ENCODE results near the gene KDM7A. TPM values are rescaled to one million over a fixed set of nuclear protein-coding genes. Genes with fewer than 3 reads are reported as not detected.

KDM7A gene, protein sequence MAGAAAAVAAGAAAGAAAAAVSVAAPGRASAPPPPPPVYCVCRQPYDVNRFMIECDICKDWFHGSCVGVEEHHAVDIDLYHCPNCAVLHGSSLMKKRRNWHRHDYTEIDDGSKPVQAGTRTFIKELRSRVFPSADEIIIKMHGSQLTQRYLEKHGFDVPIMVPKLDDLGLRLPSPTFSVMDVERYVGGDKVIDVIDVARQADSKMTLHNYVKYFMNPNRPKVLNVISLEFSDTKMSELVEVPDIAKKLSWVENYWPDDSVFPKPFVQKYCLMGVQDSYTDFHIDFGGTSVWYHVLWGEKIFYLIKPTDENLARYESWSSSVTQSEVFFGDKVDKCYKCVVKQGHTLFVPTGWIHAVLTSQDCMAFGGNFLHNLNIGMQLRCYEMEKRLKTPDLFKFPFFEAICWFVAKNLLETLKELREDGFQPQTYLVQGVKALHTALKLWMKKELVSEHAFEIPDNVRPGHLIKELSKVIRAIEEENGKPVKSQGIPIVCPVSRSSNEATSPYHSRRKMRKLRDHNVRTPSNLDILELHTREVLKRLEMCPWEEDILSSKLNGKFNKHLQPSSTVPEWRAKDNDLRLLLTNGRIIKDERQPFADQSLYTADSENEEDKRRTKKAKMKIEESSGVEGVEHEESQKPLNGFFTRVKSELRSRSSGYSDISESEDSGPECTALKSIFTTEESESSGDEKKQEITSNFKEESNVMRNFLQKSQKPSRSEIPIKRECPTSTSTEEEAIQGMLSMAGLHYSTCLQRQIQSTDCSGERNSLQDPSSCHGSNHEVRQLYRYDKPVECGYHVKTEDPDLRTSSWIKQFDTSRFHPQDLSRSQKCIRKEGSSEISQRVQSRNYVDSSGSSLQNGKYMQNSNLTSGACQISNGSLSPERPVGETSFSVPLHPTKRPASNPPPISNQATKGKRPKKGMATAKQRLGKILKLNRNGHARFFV
- 10 to 100 TPM in 1 of 2 donors, 1 to 10 TPM in 1; 9.0 to 12.7 TPM for total RNA-seq
- long read RNA-seq, partial matches to known transcripts: 1 of 3 reads
- long read RNA-seq, other reads (novel, unspliced or antisense): 2 of 3 reads

DNA sequence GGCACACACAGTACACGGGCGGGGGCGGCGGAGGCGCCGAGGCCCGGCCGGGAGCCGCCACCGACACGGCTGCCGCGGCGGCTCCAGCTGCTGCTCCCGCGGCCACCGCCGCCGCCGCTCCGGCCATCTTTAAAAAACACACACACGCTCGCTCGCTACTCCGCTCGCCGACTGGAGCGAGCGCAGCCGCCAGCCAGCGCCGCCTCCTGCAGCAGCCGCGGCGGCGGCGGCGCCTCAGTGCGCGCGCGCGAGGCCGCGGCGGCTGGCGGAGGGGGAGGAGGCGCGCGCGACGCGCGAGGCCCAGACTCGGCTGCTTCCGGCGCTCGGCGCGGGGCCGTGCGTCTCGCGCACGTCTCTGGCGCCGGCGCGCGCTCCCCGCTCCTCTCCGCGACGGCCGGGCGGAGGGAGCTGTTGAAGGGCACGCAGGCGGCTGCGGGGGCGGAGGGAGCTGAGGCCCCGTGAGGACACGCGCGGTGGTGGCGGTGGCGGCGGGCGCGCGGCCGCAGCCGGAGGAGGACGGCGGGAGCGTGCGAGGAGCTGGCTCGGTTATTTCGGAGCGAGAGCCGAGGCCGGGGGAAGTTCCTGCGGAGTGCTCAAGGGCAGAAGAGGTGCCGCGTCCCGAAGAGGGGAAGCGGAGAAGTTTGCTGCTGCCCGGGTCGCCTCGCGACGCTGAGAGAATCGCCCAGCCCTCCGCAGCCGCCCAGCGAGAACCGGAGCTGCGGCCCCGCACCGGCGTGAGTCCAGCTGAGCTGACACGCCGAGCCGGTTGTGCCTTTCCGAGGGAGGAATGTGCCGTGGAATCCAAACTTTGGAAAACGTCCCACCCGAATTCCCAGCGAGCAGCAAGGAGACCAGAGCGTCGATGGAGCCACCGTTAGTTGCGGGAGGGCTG is at the start of gene KDM7A:
KDM7A (minus strand) TSS at position 173 of the 892 bp plus-strand sequence; CDS start at position 127, 46 bp downstream.
- peak; percentile 96 for DNase-seq
- ATAC-seq: peak; percentile 92 to 93
- intact Hi-C loops (cut with DNase I): loop anchor here (5.0 to 10.0 kb wide), 2 partner anchors 140 to 148 kb away; no protein-coding TSS in a partner anchor

DNA sequence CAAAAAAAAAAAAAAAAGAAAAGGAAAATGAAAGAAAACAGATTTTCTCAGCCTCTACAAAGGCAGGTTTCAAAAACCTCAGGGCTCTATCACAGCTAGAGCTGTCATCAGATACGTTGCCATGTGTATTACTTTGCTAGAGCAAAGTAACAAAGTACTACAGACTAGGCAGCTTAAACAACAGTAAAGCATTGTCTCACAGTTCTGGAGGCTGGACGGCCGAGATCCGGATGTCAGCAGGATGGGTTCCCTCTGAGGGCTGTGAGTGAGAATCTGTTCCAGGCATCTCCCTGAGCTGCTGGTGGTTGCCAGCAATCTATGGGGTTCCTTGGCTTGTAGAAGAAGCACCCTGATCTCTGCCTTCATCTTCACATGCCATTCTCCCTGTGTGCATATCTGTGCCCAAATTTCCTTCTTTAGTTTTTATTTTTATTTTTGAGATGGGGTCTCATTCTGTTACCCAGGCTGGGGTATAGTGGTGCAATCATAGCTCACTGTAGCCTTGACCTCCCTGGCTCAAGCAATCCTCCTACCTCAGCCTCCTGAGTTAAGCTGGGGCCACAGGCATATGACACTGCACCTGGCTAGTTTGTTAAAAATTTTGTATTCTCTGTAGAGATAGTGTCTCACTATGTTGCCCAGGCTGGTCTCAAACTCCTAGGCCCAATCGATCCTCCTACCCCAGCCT is 48.9 kb upstream of the KDM7A start:
- intact Hi-C loops (cut with DNase I): no loop called here
- no peak for DNase-seq

DNA sequence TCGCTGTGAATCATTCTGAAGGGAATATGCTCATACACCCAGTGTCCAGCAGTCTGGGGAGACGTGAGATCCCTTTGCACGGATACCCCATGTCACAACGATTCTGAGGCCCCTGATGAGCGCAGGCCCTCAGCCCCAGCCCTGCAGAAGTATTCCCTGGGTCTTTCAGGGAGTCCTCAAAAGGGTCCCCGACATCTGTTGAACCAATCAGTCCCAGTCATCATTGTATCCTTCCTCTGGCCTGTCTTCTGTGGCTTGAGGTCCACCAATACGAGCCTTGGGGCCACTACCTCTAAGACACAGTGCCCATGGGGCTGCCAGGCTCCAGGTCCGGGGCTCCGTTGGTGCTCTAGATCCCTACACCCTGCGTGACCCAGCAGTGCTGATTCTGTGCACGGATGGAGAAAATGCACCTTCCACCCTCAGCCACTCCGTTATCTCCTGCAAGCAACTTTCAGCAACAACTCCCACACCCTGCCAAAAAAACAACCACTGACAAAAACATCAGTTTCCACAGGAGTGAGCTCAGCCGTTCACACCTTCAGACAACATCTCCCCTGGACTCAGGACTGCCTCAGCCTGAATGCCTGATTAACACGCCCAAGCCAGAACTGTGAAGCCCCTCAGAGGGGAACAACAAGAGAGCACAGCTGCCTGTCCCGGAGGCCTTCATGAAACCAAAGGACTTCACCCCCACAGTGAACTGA is 46.9 kb upstream of the KDM7A start:
- ATAC-seq: no peak
- intact Hi-C loops (cut with DNase I): no loop called here
- DNase-seq: no peak

More for the DNA sequence above, 48.9 kb upstream of the KDM7A start:
- ATAC-seq: no peak

DNA sequence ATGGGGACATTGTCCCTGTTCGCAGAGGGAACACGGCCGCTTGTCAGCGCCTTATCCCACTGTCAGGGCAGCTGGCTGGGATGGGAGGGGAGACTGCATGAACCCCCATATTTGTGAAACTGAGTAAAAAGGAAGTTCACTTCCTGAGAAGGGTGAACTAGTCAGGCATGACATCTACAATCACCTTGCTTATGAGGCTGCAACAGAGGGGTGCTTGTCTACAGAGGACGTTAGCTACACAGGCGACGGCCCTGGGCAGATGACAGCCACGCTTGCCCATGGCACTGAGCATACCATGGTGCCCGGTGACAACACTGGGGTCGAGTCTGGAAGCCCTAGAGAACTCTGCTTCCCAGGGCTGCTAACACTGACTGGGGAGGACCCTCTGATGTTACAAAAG is 46.0 kb upstream of the KDM7A start:
- DNase-seq (no peak), ATAC-seq (no peak)

DNA sequence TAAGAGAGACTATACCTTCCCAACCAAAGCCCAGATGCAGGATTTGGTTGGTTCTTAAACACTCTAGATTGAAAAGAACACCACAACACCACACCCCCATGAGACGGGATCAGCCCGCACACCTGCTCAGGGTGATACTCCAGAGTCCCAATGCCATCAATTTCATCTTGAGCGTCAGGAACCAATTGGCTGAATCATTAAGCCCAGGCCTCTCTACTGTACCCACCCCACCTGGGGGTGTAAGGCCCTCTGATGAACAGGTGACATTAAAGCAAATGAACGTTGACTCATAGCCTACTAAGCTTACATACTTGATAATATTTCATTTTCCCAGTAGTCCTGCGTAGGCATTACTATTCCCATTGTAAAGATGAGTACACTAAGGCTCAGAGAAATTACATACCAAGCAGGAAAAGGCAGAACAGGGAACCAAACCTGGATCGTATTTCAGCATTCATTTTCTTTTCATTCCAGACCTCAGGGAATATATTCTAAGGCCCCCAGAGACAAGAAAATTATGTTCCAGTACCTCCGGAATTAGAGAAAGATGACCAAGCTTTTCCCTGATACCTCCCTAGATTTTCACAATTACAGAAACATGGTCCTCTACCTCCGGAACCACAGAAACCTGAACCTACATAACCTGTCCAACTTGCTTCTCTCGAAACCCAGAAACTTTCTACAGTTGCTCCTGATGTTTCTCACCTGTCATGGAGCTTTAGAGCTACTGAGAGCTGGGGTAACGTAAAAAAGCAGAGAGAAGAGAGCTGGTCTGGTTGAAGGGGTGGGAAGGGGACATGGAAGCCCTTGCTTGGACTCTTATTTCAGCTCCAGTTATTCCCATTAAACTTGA is 43.1 kb upstream of the KDM7A start:
- intact Hi-C loops (cut with DNase I): no loop called here
- no peak for DNase-seq
- ATAC-seq: no peak

More for the DNA sequence above, 46.0 kb upstream of the KDM7A start:
- intact Hi-C loops (cut with DNase I): no loop called here

DNA sequence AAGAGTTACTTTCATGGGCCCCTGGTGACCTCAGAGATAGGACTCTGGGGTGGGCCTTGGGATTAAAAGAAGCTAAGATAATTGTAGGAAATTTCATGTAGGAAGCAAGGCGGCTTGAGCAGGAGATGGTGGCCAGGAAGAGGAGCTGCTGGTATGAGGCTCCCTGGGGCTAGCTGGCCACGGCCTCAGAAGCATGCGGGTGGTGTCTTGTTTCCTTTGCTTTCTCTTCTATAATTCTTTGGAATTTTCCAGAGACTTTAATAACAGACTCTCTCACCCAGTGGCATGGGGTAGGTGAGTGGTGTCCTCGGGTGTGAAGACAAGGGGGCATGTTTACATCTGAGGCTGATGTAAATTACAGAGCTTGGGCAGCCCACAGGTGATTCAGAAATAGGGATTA is 41.9 kb upstream of the KDM7A start:
- no peak for ATAC-seq
- intact Hi-C loops (cut with DNase I): no loop called here
- no peak for DNase-seq

DNA sequence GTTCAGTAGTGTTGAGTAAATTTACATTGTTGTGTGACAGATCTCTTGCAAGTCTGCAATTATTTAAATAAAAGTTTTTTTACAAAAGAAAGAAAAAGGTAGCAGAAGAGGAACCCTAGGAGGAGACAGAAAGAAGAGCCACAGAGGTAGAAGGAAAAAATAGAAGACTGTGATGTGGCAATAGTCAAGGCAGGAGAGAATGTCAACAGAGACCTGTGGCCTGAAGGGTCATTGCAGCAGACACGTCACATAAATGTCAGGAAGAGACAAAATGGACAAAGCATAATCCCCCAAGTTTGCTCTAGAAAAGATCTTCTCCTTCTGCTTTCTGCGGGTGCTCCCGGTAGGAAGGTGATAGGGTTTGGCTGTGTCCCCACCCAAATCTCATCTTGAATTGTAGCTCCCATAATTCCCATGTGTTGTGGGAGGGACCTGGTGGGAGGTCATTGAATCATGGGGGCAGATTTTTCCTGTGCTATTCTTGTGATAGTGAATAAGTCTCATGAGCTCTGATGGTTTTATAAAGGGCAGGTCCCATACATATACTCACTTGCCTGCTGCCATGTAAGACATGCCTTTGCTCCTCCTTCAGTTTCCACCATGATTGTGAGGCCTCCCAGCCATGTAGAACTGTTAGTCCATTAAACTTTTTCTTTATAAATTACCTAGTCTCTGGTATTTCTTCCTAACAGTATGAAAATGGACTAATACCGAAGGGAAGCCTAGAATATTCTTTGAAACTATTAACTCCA is 41.1 kb upstream of the KDM7A start:
- no peak for DNase-seq
- intact Hi-C loops (cut with DNase I): no loop called here
- no peak for ATAC-seq

DNA sequence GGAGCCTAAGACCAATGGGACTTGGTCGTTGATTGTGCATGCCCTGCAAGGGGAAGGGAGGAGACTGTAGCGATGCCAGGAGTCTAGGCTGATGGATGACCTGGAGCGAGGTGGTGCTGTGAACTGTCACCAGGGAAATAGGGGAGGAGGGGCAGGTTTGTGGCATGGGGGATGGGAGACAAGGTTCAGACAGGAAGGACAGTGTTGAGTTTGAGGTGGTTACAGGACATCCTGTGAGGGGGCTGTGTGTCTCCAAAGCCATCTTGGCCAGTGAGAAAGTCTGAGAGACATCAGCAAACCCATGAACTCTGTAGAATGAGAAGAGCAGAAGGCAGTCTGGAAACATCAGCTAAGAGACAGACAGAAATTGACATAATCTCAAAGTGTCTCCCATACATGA is 38.5 kb upstream of the KDM7A start:
- no peak for DNase-seq
- intact Hi-C loops (cut with DNase I): no loop called here
- ATAC-seq: no peak

DNA sequence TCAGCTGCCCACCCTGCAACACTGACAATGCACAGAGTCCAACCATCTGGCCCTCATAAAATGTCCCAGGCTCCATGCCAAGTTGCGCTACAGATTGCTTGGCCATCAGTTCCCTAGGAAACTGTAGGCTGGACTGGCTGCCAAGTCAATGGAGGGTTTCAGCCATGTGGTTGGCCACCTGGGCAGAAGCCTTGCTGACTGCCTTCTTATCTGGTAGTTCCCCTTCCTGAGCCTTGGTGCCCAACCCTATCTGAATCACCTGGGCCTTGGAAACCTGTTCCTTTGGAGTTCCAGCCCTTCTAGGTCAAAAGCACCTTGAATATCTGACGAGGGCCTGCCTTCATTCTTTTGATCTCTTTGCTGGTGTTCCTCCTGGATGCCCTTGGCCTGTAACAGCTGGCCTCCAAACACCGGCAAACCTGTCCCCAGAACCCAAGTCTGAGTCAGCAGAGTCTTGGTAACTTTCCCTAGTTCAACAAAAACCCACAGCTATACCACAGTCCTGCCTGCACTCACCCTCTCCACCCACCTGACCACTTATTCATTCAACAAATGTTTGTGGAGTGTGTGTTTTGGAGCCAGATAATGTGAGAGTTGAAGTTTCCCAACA is 37.4 kb upstream of the KDM7A start:
- ATAC-seq (peak in 1 of 2 donors; percentile 55), DNase-seq (peak; percentile 34)
- intact Hi-C loops (cut with DNase I): no loop called here

DNA sequence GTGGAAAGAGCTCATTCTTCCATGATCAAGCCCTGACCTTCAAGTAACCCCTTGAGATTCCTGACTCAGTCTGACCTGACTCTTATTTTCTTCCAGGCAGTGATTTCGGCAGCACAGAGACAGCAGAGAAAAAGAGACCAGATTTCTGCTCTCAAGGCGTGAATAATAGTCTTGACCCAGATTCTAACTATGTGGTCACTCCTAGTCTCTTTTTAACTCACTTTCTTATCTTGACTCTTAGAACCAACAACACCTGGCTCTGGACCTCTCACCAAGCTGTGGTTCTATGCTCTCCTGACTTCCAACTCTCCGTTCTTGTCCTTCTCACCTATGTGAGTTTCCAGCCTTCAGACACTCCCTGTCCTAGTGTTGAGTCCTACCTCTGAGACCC is 36.9 kb upstream of the KDM7A start:
- ATAC-seq (peak in 1 of 2 donors; percentile 52), DNase-seq (no peak)
- intact Hi-C loops (cut with DNase I): no loop called here

DNA sequence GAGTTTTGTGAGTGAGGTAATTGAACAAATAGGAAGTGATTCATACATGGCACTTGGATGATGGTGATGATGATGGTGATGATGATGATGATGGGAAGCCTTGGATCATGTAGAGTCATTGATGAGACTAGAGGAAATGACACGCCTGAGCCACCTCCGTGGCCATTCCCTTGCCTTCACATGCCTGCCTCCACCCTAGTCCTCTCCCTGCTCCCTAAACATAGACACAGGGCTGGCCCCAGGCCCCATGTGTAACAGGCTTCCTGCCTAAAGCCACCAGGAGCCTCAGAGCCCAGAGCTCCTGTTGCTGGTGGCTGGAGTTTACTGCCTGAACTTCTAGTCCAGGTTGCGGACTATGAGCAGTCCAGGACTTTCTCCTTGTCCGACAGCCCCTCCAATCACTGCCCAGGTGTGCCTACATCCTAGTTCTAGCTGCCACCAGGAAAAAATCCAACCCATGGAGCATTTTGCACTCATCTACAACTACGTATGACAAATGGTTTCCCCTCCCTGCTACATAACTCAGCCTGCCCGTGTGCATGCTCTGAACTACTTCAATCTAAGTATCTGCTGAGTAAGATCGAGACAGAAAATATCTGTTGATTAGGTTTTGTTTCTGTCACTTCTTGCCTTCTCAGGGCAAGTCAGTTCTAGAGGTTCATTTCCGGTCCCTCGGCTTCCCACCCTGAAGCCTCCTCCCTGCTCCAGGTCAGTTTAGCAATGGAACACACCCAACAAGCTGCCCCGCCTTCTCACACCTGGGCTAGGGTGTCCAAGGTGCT is 35.5 kb upstream of the KDM7A start:
- intact Hi-C loops (cut with DNase I): no loop called here
- ATAC-seq: no peak
- DNase-seq: no peak

DNA sequence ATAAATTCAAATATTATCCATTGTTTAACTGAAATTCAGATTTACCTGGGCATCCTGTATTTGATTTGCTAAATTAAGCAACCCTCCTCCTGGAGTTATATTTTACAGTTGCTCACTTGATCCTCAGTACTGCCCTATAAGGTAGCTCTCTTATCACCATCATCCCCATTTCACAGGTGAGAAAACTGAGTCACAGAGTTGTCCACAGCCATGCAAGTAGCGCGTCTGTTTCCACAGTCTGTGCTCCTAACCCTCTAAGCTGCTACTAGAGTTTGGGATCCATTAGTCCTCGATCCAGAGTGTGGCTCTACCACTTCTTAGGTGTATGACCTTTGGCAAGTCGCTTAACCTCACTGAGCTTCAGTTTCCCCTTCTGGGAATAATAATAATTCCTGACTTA is 34.9 kb upstream of the KDM7A start:
- intact Hi-C loops (cut with DNase I): no loop called here
- DNase-seq (no peak), ATAC-seq (no peak)

DNA sequence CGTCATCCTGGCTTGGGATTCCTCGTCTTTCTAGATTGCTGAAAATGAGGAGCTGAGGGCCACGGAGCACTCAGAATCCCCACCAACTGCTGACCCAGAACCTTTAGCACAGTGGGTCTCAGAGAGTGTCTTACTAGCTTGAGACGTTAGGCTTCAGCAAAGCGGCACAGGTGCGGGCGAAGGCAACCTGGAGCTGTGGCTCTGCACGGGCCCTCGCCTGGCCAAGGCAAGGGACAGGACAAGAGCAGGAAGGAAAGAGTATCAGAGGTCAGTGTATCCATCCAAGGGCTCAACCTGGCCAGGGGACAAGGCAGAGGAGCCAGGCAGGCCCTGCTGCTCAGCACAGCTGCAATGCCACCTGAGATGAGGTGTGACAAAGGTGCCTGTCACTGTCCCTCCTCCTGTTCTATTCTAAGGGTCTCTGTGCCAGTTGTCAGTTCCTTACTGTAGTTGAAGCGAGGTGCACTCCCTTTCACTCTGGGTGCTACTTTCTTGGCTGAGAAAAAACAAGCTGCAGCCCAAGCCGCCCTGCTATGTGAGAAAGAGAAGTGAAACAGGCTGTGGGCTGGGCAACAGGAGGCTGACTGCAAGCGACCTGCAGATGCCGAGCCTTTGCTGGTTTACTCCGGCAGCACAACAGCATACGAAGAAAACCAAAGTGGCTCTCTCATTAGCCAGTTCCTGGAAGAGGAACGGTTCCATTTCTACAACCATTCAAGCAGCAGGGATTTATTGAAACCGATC is 33.3 kb upstream of the KDM7A start:
- no peak for DNase-seq
- peak; percentile 47 to 51 for ATAC-seq
- intact Hi-C loops (cut with DNase I): no loop called here
